DND-41 (cell line): ENCODE results near the gene PAPPA.

Experiments
- ATAC-seq: fragments of 200-7000 bp; cut with Tn5 transposase; 3 replicates; pipeline ENCODE4 v1.9.1; 2021; ENCODE audit warnings: low read depth; ENCODE audit not compliant: insufficient read depth
- DNase-seq: peaks from one replicate; pipeline ENCODE4 v3.0.0-alpha.2; 2020
- H2AFZ ChIP-seq: 2 replicates; pipeline ENCODE4 v1.6.0; 2012; ENCODE audit warnings: low read depth, low read length
- H3K27ac ChIP-seq: 2 replicates; pipeline ENCODE4 v1.5.1; 2012; ENCODE audit warnings: low read length, inconsistent platforms
- H3K27me3 ChIP-seq: fragments of 200-600 bp; sonication (generic); 2 replicates; pipeline ENCODE4 v1.6.0; 2012; ENCODE audit warnings: low read length, mild to moderate bottlenecking, inconsistent platforms; ENCODE audit not compliant: insufficient read depth, poor library complexity
- H3K36me3 ChIP-seq: 2 replicates; pipeline ENCODE4 v1.5.1; 2012; ENCODE audit warnings: low read length, inconsistent platforms; ENCODE audit not compliant: insufficient read depth
- H3K4me1 ChIP-seq: 2 replicates; pipeline ENCODE4 v1.5.1; 2012; ENCODE audit warnings: mild to moderate bottlenecking, low read length; ENCODE audit not compliant: insufficient read depth
- H3K4me2 ChIP-seq: 2 replicates; pipeline ENCODE4 v1.6.0; 2012; ENCODE audit warnings: mild to moderate bottlenecking, moderate library complexity, low read length, inconsistent platforms; ENCODE audit not compliant: insufficient read depth
- H3K4me3 ChIP-seq, 2 experiments: fragments of 200-600 bp in 1 of 2; shearing (Covaris generic) in 1 of 2; 2 replicates each; pipeline ENCODE4 v1.5.1; 2012 to 2016; ENCODE audit warnings: inconsistent platforms in 2 of 2, low read length in 2 of 2, mild to moderate bottlenecking in 2 of 2, low read depth in 1 of 2, moderate library complexity in 1 of 2
- H3K79me2 ChIP-seq: 2 replicates; pipeline ENCODE4 v1.6.0; 2012; ENCODE audit warnings: low read length, inconsistent platforms; ENCODE audit not compliant: insufficient read depth
- H3K9ac ChIP-seq: 2 replicates; pipeline ENCODE4 v1.6.0; 2012; ENCODE audit warnings: low read depth, mild to moderate bottlenecking, inconsistent platforms, low read length, moderate library complexity
- H3K9me3 ChIP-seq: 2 replicates; pipeline ENCODE4 v1.5.1; 2012; ENCODE audit warnings: low read length, moderate library complexity, mild to moderate bottlenecking, inconsistent platforms; ENCODE audit not compliant: insufficient read depth, severe bottlenecking
- H4K20me1 ChIP-seq: 2 replicates; pipeline ENCODE4 v1.6.0; 2012; ENCODE audit warnings: low read length; ENCODE audit not compliant: insufficient read depth
- CTCF ChIP-seq: IDR thresholded peaks from 2 replicates; pipeline ENCODE4 v1.5.1; 2012; ENCODE audit warnings: borderline replicate concordance, low read length, moderate library complexity, mild to moderate bottlenecking; ENCODE audit not compliant: poor library complexity, severe bottlenecking; ENCODE audit errors: extremely low read depth
- EZH2 ChIP-seq: IDR thresholded peaks from 3 replicates; pipeline ENCODE4 v1.6.1; 2012; ENCODE audit warnings: borderline replicate concordance, low read depth, mild to moderate bottlenecking, moderate library complexity, low read length, inconsistent platforms; ENCODE audit not compliant: severe bottlenecking

The PAPPA gene

GRCh38 chr9:116262448-116262847 is 108.9 kb downstream of the PAPPA start:
- TF ChIP-seq EZH2 (no peak), CTCF (no peak)

GRCh38 chr9:116264361-116264760 is 110.8 kb downstream of the PAPPA start:
- no peak overlapping the region for H3K27ac ChIP-seq
- H3K4me3 ChIP-seq, result no peak overlapping the region
- H3K4me2 ChIP-seq, result no peak overlapping the region
- H3K9ac ChIP-seq, result no peak overlapping the region
- H3K4me1 ChIP-seq, result no peaks in the 10 kb centered on the region
- H3K9me3 ChIP-seq, result no peaks in the 10 kb centered on the region
- no peaks in the 10 kb centered on the region for H3K79me2 ChIP-seq
- no peak overlapping the region for H2AFZ ChIP-seq
- ATAC-seq (no peak), DNase-seq (no peak)
- TF ChIP-seq CTCF, result no peak
- TF ChIP-seq EZH2, result no peak
- H4K20me1 ChIP-seq, result no peaks in the 10 kb centered on the region
- no peaks in the 10 kb centered on the region for H3K27me3 ChIP-seq
- no peaks in the 10 kb centered on the region for H3K36me3 ChIP-seq

More at GRCh38 chr9:116262448-116262847, 108.9 kb downstream of the PAPPA start:
- no peaks in the 10 kb centered on the region for H3K27me3 ChIP-seq
- no peaks in the 10 kb centered on the region for H4K20me1 ChIP-seq
- H3K36me3 ChIP-seq, result no peaks in the 10 kb centered on the region
- DNase-seq, result no peak
- no peak overlapping the region for H2AFZ ChIP-seq
- no peaks in the 10 kb centered on the region for H3K4me1 ChIP-seq
- no peak overlapping the region for H3K9ac ChIP-seq
- H3K79me2 ChIP-seq, result no peaks in the 10 kb centered on the region
- no peak for ATAC-seq
- H3K4me2 ChIP-seq, result no peak overlapping the region
- H3K27ac ChIP-seq, result no peak overlapping the region
- H3K4me3 ChIP-seq, result no peak overlapping the region
- no peaks in the 10 kb centered on the region for H3K9me3 ChIP-seq

GRCh38 chr9:116267021-116267420 is 113.4 kb downstream of the PAPPA start:
- Histone ChIP-seq H3K27me3 (no peaks in the 10 kb centered on the region), H3K4me3 (no peak overlapping the region), H2AFZ (no peak overlapping the region), H4K20me1 (no peaks in the 10 kb centered on the region), H3K27ac (no peak overlapping the region), H3K9me3 (no peaks in the 10 kb centered on the region), H3K4me1 (no peaks in the 10 kb centered on the region), H3K36me3 (no peaks in the 10 kb centered on the region), H3K79me2 (no peaks in the 10 kb centered on the region), H3K4me2 (no peak overlapping the region), H3K9ac (no peak overlapping the region)
- DNase-seq, result no peak
- no peak for ATAC-seq
- no peak for TF ChIP-seq CTCF
- no peak for TF ChIP-seq EZH2

- Histone ChIP-seq H3K9ac (no peak overlapping the region), H2AFZ (no peak overlapping the region), H3K36me3 (no peaks in the 10 kb centered on the region), H4K20me1 (no peaks in the 10 kb centered on the region), H3K4me2 (no peak overlapping the region), H3K9me3 (no peaks in the 10 kb centered on the region), H3K4me1 (no peaks in the 10 kb centered on the region), H3K27me3 (no peaks in the 10 kb centered on the region), H3K4me3 (no peak overlapping the region), H3K79me2 (no peaks in the 10 kb centered on the region), H3K27ac (no peak overlapping the region)
- no peak for ATAC-seq
- TF ChIP-seq EZH2 (no peak), CTCF (no peak)
- no peak for DNase-seq
These were observed 115.7 kb downstream of the PAPPA start for GRCh38 chr9:116269250-116269649.
